Measurements from ENCODE around the gene RHBDF1.

Gene RHBDF1

DNA sequence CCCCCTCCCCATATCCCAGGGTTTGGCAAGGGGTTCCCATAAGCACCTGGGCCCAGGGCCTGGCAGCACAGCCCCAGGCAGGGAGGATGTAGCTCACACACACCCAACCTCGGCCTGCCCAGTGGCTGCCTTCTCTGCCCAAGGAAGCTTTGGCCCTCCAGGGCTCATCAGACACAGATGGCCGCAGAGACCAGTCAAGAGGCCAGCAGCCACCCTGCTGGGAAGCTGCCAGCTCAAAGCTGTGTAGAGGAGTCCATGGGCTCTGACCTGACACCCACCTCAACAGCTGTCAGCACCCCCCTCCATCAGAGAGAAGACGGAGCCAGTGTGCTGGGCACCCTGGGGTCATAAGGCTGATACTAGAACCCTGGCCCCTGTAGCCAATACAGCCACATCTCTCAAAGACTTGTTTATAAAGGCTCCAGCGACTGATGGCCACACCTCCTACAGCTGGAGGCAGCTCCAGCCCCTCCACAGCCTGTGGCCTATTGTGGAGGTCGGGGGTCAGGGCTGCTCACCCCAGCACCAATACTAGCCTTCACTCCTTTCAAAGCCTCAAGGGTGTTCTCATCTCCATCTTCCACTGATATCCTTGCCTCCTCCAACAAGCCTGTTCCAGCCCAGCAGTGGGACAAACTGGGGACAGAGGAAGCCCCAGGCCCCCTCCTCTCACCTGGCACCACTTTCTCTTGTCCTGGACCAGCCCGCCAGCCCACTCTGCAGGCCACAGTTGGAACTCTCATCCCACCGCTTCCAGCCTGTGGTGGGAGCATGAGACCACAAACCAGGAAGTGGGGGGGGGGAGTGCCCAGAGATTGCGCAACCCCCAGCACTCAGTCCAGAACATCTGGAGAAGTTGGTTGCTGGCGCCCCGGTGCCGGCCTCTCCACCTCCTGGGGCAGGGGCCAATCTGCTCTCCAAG is 3.4 kb upstream of the RHBDF1 start:
- DNase-seq (ENCODE audit: low read depth, low spot score): peak; percentile 84

DNA sequence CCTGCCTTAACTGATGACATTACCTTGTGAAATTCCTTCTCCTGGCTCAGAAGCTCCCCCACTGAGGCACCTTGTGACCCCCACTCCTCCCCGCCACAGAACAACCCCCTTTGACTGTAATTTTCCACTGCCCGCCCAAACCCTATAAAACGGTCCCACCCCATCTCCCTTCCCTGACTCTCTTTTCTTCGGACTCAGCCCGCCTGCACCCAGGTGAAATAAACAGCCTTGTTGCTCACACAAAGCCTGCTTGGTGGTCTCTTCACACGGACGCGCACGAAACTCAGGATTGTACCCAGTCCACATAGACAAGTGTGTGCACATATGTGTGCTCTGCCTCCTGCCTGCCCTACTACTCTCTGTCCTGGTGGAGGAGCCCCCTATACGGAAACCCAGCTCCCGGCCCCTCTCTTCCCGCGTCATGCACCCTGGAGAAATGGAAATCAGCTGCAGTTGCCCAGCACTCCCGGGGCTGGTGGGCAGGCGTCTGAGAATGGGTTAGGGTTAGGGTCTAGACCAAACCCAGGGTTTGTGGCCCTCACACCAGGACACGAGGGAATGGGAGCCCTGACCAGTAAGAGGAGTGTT is 2.4 kb upstream of the RHBDF1 start:
- DNase-seq (ENCODE audit: low read depth, low spot score): peak; percentile 53

DNA sequence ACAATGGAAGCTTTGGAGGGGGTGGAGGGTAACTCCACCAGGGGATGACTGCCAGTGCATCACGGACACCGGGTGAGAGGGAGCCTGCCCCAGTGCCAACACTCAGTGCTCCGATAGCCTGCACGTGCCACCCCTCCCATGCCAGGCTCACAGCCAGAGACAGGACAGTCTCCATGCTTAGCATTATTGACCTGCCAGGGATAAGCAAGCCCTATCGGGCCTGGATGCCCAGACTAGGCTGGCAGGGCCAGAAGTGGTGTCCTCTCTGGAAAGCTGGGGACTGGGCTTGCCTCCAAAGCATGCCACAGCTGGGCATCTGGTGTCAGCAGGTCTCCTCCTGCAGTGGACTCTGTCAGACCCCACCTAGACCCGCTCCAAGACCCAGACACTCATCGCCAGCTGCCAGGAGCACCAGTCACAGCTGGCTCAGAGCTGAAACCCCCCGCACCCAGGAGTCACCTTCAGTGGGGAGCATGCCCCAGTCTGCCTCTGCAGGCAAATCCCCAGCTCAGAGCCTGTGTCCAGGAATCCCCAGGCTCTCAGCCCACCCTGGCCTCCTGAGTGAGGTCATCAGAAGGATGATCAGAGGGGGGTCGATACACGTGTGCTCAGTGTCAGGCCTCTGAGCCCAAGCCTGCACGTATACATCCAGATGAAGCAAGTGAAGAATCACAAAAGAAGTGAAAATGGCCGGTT is 1.8 kb upstream of the RHBDF1 start:
- DNase-seq (ENCODE audit: low read depth, low spot score): peak; percentile 81

DNA sequence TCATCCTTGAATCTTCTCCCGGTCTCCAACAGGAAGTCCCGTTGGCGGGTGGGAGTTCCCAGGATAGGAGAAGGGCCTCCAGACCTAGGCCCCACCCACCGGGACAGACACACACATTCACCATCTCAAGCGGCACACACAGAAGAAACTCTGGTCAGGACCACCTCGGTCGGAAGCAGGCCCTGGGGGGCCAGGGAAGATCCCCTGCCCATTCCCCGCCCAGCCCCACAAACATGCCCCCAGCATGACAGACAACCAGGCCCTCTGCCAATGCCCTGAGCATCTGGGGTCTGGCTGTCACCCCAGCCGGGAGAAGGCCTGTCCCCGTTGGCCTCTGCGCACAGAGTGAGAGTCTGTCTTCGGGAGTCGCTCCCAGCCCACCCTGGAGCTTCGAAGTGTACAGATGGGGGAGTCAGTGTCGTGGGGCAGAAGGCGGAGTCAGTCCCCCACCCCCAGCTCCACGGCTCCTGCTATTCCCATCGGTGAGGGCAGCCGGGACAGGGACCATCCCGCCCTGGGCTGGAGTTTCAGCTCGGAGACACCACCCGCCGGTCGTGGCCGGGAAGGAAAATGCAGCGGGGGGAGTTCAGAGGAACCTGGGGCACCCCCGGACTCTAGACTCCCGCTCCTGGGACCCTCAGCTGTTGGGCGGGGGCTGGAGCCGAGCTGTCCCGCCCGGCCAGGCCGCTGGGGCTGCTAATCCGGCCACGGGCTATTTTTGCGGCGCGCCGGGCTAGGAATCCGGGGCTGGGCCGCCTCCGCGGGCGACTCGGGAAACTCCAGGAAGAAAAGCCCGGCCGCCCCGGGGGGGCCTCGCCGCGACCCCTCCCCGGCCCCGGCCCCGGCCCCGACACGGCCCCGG is 660 bp downstream of the RHBDF1 start:
- DNase-seq (ENCODE audit: low read depth, low spot score): peak; percentile 94

DNA sequence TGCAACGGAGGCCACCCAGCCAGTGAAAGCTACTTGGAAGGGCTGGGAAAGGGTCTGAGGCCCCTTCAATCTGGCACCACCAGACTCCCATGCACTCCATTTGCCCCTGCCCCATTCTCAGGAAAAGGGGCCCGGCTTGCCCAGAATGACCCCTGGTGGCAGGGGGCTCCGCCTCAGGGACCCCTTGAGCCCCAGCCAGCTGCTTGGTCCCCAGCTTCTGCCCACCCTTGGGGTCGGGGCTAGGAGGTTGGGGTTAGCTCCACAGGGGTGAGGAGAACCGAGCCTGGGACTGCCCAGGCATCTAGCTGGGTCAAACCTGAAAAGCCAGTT is 1.3 kb downstream of the RHBDF1 start:
- no peak for DNase-seq (ENCODE audit: low read depth, low spot score)

DNA sequence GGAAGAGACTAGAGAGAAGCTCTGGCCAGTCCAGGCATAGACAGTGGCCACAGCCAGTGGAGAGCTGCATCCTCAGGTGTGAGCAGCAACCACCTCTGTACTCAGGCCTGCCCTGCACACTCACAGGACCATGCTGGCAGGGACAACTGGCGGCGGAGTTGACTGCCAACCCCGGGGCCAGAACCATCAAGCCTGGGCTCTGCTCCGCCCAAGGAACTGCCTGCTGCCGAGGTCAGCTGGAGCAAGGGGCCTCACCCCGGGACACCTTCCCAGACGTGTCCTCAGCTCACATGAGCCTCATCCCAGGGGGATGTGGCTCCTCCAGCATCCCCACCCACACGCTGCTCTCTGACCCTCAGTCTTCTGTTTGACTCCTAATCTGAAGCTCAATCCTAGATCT is 3.2 kb downstream of the RHBDF1 start:
- no peak for DNase-seq (ENCODE audit: low read depth, low spot score)

DNA sequence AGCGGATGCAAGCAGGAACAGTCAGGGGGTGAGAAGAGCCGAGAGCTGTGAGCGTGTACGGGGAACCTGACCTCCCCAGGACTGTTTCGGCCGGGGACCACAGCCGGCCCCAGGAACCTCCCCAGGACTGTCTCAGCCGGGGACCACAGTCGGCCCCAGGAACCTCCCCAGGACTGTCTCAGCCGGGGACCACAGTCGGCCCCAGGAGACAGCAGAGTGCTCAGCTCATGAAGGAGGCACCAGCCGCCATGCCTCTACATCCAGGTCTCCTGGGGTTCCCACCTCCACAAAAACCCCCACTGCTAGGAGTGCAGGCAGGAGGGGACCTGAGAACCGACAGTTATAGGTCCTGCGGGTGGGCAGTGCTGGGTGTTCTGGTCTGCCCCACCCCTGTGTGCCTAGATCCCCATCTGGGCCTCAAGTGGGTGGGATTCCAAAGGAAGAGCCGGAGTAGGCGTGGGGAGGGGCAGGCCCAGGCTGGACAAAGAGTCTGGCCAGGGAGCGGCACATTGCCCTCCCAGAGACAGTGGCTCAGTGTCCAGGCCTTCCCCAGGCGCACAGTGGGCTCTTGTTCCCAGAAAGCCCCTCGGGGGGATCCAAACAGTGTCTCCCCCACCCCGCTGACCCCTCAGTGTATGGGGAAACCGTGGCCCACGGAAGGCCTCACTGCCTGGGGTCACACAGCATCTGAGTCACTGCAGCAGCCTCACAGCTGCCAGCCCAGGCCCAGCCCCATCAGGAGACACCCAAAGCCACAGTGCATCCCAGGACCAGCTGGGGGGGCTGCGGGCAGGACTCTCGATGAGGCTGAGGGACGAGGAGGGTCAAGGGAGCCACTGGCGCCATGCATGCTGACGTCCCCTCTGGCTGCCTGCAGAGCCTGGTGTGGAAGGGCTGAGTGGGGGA is 4.3 kb downstream of the RHBDF1 start:
- no peak for DNase-seq (ENCODE audit: low read depth, low spot score)

DNA sequence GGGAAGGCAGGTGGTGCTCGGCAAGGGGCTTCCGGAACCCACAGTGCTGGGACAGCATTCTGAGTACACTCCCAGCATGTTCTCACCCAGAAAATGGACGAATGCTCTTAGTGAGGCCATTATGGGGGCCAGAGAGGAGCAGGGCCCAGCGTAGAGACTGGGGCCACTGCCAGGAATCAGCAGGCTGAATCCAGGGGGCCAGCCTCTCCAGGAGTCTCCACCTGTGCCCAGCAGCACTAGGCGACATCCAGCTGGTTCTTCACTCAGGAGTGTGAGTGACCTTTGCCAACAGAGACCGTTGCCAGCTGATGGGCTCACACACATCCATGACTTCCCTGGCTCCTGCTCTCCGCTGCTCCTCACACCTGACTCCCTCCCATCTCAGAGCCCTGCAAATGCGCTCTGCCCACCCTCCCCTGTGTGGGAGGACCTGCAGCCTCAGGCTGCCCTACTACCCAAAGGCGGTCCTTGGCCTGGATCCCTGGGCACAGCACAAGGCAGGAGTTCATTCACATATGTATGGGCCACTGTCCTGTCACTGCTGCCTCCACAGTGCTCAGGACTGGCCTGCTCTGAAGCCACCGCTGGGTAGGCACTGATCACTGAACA is 5.1 kb downstream of the RHBDF1 start:
- DNase-seq (ENCODE audit: low read depth, low spot score): no peak

DNA sequence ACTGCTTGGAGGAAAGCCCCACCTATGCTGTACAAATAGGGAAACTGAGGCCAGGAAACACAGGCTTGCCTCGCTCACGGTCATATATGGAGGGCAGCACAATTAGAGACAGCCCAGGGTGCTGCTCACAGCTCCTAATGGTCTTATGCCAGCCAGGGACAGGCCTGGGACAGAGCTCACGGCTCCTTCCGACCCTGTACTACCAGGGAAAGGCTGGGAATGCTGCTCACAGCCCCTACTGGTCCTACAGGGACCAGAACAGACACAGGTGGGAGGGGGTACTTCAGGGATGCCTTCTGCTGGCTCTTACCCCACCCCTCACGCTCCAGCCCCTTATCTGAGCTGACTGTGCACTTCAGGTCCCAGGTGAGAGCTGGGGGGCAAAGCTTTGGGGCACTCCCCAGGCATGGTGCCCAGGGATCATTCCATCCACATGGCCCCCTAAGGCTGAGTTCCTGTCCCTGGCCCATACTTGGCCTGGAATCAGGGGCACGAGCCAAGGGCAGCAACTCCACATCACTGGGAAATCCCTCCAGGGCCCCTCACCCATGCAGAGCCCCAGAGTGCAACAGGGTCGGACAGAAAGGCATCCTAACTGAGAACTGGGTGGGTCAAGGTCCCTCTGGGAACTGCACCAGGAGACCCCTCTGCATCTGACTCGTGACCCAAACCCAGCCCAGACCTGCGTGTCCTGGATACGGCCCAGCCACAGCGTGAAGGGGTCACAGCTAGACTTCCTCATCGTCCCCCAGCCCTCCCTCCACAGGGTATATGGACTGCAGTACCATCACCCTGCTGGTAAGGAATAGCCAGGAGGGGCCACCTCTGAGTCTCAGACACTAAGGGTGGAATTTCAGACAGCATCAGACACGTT is 5.9 kb downstream of the RHBDF1 start:
- no peak for DNase-seq (ENCODE audit: low read depth, low spot score)

DNA sequence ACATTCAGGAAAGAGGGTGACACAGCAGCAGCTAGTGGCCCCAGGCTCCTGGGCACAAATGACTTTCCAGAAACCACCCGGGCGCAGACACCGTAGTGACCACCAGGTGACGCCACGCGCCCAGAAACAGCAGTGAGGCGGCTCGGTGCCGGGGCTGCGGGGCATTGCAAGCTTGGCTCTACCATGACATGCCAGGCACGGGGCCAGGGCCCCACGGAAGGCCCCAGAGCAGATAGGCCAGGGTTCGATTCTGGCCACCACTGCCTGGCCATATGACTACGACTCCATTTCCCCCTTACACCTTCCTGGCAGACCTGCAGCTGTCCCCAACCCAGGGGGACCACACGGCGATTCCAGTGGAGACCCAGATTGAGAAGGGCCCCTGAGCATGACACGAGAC is 6.7 kb downstream of the RHBDF1 start:
- peak; percentile 89 for DNase-seq (ENCODE audit: low read depth, low spot score)

DNA sequence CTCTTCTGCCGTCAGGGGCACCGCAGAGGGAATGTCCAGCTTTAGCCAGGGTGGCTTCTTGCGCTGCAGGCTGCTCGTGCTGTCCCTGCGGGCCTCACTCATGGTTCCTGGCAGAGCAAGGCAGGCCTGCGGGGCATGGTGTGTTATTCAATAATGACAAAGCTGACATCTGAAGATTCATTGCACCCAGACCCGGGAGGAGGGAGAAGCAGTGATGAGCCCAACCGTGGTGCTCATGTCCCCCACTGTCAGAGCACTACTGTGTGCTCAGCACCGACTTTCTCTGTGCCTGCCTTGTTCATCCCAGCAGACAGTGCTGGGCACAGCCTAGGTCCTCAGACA is 7.5 kb downstream of the RHBDF1 start:
- DNase-seq (ENCODE audit: low read depth, low spot score): no peak

DNA sequence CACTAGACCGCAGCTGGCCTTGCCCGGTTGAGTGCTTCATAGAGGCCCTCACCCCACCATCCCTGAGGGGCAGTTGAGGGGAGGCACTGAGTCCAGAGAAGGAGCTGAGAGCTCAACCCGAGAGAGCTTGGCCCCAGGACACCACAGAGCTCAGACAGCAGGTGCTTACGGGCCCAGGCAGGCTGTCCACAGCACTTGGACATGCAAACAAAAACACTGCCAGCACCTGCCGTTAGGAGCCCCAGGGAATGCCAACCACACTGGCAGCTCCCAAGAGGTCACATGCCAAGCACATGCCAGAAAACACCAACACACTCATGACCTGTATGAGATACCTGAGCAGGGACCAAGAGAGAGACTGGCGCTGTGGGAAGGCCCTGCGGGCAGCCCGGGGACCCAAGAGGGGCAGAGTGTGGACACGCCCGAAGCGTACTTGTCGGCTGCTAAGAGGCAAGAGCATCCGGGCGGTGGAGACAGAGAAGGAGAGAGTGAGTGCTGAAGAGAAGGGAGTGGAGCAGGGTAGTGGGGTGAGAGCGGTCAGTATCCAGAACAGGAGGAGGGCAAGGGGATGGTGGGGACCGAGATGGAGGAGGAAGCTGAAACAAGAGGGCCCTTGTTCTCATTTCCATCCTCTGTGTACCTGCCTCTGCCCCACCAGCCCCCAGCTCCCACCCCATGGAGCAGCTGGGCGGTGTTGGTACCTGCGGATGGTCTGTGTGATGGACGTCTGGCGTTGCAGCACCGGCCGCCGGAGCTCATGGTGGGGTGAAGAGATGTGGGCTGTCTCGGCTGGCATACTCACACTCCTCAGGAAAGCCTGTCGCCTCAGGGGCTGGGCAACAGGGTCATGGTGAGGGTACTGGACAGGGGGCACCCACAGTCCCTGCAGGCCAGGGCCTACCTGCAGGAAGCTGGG is 8.2 kb downstream of the RHBDF1 start:
- no peak for DNase-seq (ENCODE audit: low read depth, low spot score)

DNA sequence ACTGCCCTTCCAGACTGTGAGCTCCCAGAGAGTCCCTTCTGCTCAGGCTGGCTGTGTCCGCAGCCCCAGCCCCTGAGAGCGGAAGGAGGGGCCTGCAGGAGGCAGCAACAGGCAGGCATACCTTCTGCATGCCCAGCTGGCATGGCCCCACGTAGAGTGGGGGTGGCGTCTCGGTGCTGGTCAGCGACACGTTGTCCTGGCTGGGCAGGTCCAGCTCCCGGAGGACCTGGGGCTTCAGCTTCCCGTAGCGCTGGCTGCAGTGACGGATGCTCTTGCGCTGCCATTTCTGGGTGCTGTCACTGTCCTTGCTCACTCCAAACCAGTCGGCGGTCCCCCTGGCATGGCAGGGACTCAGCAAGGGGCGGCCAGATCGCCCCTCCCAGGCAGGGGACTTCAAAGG is 9.0 kb downstream of the RHBDF1 start:
- DNase-seq (ENCODE audit: low read depth, low spot score): no peak

DNA sequence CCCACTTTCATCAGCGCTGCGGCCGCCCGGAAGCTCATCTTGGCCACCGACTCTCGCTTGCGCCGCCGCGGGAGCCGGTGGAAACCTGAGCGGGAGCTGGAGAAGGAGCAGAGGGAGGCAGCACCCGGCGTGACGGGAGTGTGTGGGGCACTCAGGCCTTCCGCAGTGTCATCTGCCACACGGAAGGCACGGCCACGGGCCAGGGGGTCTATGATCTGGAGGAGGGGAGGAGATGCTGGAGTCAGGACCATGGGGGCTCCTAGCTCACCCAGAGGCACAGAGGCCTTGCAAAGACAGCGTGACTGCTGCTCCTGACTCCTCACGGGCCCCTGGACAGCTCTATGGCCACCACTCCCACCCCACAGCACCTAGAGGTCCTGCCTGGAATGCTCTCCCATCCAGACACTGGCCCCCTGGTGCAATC is 9.5 kb downstream of the RHBDF1 start:
- no peak for DNase-seq (ENCODE audit: low read depth, low spot score)

DNA sequence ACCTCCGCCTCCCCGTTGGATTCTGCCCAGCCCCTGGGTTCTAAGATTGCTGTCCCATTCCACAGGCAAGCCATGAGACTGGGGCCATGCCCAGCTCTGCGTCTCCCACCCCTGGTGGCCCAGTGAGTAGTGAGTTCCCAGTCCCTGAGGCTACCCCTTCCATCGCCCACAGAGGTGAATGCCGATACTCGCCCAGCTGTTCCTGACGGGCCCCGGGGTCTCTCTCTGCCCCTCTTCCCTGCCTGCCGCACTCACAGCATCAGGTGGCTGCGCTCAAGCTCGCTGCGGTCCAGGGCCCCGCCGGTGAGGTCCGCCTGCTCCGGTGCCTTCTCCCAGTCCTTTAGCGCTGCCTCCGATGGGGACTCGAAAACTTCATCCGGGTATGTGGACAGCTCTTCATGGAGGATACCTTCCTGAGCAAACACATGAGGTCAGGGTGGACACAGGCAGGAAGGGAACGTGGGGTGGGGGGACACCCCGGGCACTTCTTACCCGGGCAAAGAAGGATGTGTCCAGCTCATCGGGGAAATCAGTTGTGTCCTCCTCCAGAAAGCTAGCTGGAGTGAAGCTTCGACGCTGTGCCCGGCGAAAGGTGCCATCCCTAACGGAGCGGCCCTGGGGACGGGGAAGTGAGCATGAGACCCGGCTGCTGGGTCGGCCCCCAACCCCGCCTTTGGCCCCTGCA is 10.0 kb downstream of the RHBDF1 start:
- DNase-seq (ENCODE audit: low read depth, low spot score): no peak

DNA sequence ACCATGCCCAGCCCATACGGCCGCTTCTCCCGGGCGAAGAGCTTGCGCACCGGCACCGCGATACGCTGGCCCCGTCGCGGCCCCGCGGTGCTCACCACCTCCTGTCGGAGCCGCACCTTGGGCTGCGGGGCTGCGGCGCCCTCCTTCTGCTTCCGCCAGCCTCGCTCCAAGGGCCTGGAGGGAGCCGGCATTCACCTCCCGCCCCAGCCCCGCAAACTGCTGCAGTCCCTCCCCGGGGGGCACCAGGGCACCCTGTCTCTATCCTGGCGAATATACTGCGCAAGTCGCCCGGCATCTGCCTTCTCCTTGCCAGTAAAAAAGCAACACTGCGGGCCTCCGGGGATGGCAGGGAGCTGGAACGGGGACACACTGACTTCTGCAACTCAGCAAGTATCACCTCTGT is 10.6 kb downstream of the RHBDF1 start:
- no peak for DNase-seq (ENCODE audit: low read depth, low spot score)

DNA sequence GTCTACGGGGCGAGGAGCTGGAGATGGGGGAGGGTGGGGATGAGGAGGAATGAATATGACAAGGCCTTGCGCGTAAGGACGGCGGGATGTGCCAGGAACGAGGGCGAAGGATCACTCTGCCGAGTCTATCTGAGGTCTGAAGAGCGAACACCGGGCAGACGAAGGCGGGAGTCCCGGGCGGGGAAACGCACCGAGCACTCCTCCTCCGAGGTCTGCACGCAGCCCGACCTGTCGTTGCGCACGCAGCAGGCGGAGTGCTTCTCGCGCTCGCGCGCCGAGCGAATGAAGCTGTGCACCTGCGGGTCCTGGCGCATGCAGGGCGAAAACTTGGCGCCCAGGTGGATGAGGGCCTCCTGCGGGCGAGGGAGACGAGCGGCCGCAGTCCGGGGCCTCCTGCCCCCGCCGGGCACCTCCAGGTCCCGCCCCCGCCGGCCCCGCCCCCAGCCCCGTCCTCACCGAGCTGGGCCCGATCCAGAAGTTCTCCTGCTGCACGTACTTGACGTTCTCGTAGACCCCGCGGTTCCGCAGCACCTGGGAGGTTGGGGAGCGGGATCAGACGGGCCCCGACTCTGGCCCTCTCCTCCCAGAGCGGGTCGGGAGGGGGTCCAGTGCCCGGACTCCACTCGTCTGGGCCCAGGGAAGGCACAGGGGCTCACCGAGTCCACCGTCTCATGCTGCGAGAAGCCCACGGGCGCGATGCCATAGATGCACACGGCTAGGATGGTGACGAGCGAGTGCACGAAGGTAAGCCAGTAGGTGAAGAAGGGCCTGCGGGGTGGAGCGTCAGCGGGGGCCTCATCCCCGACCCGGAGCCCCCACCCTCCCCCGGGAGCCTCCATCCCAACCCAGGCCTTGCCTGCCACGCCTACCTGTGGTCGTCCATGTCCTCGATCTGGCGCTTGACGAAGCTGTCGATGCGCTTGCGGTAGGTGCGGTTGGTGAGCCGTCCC is 11.2 kb downstream of the RHBDF1 start:
- no peak for DNase-seq (ENCODE audit: low read depth, low spot score)

Measured in ELF-1 (cell line).